C1 segment of cervical spinal cord (tissue), 14 donors: ENCODE measurements around the gene CCL7.
A peak's percentile ranks its signal among the peaks of the same experiment; 100 is the strongest.
"Not testable (repeated sequence)": the region's sequence is repeated elsewhere in the genome, so short reads cannot be mapped to it uniquely, and the experiment has no call there.

Experiments used
- DNase-seq, 14 donors: peaks; one replicate each; lab custom pipeline; 2025; lab: John Stamatoyannopoulos, UW

CCL7 gene

DNA sequence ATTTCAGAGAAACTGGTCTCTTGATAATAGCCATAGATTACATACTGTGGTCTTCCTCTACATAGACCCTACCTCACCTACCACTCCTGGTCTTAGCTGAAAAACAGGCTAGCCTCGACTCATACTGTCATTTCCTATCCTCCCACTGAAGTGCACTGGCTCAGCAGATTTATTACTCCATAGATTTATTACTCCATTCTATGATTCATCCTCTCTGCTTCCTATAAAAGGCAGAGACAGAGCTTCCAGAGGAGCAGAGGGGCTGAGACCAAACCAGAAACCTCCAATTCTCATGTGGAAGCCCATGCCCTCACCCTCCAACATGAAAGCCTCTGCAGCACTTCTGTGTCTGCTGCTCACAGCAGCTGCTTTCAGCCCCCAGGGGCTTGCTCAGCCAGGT lies at the start of gene CCL7:
Gene CCL7 (plus strand): TSS at position 253 of the 400 bp plus-strand sequence. CDS start 70 bp downstream, at position 323.
- no peak for DNase-seq

DNA sequence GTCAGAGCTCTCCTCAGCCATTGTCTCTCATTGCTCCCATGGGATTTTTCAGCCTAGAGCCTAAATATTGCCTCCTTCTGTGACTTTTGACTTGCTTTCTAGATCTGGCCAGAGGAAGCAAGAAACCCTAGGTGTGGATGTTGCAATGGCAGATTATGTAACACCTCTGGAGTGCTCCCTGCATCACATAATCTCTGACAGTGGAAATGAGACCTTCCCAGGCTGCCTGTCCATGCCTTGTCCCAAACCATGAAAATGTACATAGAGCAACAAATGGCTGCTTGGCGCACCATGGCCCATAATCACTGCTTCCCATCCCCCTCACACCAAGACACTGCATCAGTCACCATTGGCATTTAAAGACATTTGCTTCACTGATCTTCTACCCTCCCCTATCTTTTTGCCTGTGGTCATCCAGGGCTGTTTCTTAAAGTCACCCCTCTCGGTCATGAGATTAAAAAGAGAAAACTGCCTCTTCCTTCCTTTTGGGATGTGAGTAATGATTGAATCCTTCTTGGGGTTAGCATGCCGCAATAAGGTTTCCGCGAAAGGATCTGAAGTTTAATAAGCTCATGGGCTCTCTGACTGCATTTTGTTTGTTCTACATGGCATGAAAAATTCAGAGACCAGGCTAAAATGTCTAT lies 49.1 kb upstream of the CCL7 start:
- DNase-seq: no peak

DNA sequence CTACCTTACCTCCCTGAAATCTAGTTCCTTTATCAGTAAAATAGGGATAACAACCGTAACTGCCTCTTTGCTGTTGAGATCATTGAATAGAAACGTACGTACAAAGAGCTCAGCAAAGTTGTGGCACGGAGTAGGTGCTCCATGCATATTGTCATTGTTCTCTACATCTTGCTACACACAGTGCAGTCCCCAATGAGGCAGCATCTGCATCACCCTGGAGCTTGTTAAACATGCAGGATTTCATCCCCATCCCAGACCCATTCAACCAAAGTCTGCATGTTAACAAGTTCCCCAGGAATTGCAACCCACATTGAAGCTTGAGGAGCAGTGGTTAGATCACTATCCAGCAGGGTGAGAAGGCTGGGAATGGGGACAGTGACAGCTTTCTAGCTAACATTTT lies 48.6 kb upstream of the CCL7 start:
- DNase-seq: no peak

DNA sequence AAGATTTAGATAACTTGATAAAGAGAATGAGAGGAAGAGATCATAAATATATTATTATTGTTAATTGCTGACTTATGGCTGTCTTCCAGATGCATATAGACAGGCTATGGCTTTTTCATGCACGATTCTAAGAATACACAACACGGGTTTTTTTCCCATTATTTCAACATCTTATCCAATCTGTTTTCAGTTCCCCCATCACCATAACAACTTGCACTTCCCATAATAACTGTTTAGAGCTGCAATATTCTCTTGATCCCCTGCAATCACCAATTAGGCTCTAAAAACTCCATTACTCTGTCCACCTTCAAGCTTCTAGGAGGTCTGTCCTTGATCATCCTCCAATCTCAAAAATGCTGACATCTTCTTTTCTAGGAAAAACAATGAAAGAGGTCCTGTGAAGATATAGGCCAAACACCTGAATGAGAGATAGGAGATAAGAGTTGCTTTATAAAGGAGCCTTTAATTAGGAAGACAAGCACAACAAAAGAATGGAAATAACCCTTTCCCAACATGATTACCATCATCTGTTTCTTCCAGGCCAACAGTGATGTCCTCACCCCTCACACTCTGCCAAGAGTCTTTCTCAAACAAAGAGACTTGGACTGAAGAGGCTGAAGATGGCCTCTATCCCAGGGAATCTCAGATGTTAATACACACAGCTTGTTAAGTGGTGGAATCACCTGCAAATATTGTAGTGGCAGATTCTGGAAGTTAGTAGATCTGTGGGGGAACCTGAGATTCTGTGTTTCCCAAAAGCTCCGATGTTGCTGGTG lies 47.1 kb upstream of the CCL7 start:
- DNase-seq: no peak

DNA sequence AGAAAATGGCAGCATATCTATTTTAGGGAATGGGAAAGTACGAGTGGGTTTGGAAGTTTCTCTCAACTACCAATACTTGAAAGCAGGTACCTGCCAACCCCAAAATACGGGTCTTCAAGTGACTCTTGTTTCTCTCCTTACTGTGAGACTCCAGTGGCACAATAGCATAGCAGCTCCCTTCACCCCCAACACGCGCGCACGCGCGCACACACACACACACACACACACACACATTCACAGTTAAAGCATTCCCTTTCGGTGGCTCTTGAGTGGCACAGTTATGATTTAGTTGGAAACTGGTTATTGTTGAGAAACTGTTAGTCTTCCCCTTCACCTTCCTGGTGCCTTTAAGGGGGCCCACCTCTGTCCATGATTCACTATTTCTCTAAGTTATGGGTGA lies 45.0 kb upstream of the CCL7 start:
- DNase-seq: no peak

DNA sequence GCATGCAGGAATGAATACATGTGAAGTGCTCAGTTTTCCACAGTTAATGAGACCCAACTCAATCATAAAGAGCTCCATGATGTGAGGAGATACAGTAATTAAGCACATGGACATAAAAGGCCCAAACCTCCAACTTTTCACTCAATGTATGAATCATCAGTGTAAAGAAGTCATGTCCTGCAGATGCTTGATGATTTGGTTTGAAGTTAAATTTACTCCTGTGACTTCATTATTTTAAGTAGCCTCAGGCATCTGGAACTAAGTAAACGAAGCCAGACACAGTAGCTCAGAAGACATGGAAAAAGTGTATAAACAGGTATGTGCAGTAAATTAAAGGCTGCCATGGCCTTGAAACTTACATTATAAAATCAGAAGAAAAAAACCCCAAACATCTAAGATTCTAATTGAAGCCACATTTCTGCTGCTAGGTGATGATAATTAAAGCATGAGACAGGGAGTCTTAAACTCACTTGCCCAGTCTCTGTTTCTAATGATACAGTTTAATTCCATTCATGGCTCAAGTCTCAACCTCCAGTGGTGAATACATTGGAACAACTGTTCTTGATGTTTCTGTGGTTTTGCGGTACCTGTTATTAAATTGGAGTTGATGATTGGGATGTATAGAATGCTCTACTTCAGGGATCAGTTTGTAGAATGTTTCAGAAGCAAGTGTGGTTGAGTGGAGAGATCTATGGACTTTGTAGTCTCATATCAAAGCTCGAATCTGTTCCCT lies 43.8 kb upstream of the CCL7 start:
- DNase-seq: no peak

DNA sequence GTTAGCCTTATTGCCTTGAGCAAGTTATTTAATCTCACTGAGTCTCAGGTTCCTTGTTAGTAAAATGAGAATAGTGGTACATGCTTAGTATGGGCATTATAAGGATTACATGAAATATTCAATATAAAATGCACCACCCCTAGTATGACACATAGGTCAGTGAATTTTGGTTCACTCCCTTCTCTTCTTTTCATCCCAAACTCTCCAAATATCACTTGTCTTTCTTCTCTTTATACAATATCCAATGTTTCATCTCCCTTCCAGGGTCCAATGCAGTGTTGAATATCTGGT lies 43.3 kb upstream of the CCL7 start:
- no peak for DNase-seq

DNA sequence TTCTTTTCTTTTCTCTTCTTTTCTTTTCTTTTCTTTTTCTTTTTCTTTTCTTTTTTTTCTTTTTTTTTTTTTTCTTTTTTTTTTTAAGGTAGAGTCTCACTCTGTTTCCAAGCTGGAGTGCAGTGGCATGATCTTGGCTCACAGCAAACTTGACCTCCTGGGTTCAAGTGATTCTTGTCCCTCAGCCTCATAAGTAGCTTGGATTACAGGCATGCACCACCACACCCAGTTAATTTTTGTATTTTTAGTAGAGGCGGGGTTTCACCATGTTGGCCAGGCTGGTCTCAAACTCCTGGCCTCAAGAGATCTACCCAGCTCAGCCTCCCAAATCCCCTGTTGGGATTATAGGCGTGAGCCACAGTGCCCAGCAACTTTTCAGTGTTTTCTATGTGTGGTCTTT lies 42.7 kb upstream of the CCL7 start:
- not testable (repeated sequence) for DNase-seq

DNA sequence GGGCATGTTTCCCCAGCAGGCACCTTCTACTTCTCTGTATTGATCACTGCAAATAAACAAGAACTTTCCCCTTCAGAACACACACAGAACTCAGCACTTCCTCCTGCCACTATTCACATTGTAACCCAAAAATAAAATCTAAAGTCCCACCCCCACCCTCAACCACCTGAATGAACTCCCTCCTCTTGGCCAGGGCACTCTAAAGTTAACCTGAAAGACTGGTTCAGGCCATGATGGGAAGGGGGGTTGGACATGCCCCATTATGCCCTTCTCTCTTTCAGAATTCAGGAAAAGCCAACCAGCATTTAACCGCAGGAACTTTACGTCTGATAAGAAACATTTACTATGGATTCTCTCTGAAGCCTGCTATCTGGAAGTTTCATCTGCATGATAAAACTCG lies 42.3 kb upstream of the CCL7 start:
- DNase-seq: no peak

DNA sequence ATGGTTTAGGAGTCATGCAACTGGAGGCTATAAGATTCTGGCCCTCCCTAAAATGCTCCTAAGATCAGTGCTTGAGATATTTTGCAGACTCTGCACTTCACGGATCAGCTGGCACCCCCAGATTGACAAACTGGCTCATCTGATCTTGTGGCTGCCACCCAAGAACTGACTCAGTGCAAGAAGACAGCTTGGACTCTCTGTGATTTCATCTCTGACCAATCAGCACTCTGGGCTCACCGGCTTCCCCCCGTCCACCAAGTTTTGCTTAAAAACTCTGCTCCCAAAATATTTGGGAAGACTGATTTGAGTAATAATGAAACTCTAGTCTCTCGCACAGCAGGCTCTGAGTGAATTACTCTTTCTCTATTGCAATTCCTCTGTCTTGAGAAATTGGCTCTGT lies 41.2 kb upstream of the CCL7 start:
- DNase-seq: no peak

DNA sequence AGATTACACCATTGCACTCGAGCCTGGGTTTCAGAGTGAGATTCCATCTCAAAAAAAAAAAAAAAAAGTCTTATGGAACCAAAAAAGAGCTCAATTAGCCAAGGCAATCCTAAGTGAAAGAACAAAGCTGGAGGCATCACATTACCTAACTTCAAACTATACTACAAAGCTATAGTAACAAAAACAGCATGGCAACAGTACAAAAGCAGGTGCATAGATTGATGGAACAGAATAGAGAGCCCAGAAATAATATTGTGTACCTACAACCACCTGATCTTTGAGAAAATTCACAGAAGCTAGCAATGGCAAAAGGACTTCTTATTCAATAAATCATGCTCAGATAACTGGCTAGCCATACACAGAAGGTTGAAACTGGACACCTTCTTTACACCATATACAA lies 39.7 kb upstream of the CCL7 start:
- DNase-seq: no peak

DNA sequence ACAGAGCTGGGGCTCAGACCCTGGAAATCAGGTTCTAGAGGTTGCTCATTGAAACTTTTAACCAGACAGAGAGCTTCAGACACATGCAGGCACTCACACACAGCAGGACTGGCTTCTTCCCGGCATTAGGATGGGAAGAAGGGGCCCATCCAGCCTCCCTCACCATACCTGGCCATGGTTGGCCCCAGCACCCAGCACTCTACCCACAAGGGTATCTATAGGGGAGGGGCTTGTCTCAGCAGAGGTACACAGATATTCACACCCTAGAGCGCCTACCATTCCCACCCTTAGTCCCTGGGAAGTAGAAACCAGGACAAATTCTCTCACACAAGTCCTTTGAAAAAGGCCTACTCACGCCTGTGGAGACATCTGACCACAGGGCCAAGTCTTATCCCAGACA lies 35.4 kb upstream of the CCL7 start:
- DNase-seq: no peak

DNA sequence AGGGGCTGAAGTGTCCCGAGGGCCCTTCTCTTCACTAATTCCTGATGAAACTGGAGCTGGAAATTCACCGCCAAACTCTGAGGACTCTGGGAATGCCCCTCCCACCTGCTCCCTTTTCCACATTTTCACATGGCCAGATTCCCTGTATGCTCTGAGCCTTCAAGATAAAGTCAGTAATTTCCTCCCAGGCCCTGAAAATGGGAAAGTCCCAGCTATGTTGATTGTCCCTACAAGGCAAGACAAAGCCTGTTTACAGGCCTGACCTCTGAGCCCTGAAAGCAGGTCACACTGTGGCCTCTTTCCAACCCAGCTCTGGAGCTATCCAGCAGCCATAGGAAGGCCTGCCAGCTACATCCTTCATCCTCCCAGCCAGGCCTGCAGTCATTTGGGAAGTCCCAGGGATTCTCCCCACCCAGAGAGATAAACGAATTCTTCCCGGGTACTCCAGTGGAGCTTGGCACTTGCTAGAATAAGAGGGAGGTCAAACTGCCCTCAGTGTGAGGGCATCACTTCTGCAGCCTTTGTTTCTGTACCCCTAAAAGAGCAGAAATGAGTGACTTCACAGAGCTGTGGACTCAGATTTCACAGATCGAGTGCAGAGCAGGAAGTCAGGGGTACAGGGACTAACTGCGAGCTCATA lies 34.5 kb upstream of the CCL7 start:
- no peak for DNase-seq

DNA sequence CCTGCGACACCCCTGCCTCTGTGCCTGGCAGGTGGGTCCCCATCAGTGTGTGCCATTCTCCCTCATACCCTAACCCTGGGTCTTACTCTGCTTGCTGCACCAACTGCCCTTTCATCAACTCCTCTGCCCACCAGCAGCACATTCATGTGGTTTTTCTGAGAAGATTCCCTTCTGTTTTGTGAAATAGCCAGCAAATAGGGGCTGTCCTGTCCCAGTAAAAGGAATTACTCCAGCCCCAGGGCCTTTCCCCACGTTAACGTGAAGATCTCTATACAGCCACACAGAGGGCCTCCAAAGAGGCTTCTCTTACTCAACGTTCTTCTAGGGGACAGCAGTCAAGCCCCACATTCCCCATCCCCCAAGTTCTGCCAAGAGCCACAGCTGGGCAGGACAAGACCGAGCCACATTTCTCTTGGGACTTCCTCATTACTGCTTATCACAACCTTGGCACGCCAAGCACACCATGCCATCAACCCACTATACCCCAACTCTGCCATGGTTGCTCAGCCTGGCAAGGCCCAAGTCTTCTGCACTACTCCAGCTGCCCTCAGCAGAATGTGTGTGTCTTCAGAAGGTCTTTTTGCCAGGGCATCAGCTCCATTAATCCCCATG lies 33.6 kb upstream of the CCL7 start:
- no peak for DNase-seq

DNA sequence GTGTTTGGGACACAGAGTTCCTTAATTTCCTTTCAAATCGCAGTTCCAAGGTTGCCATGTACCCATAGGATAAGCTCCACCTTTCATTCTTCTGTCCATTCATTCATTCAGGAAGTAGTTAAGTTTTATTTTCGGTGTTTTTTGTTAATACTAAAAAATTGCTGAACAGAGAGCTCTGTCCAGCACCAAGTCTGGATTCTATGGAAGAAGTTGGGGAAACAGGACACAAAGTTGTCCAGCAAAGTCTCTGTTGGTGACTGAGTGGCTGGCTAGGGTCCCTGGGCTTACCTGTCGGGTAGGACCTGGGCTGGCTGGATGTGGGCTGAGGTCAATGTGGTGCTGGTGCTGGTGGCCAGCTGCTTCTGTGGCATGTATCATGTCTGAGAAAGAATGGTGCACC lies 32.6 kb upstream of the CCL7 start:
- no peak for DNase-seq

DNA sequence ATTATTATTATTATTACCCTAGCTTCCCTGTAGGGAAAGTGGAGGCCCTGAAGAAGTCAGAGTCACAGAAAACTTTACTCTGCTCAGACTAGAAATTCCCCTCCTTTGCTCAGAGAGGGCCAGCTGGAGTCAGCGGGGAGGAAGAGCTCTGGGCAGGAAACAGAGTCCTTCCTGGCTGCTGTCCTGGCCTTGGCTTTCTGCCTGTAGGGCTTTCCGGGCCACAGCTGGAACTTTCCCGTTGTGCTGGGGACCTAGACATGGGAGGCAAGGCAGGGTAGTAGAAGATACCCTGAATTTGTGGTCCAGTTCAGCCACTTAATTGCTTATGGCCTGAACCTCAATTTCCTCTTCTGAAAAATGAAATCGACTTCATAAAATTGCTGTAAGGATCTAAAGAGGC lies 29.0 kb upstream of the CCL7 start:
- peak in 5 of 14 donors; percentile 24 to 39 (median 35) for DNase-seq

DNA sequence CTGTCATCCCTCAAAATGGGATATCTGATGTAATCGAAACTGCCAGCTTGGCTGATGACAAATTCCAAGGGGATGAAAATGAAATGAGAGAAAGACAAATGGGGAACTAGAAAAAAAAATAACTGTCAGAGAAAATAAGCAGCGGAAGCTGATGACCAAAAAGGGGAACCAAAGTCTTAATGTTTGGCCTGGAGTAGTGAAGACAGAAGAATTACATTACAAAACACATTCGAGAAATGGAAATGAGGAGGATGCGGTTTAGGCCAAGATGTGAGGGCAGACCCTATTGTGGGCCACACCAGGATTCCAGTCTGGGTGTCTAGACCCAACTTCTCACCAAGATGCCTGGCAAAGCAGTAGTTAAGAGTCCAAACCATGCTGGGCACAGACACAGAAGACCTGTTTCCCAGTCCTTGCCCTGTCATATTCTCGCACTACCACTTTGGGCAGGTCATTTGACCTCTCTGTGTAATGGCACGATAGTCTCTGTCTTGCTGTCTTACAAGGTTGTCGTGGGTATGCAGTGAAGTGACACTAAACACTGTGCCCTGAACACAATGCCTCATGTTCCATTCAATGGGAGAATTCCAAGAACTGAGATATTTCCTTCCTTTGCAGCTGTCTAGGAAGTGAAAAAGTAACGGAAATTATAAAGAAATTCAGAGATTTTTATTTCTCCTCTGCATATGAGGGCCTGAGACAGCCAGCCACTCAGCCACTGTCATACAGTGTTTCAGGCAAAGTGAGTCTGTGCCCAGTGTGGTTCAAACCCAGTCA lies 27.2 kb upstream of the CCL7 start:
- no peak for DNase-seq

DNA sequence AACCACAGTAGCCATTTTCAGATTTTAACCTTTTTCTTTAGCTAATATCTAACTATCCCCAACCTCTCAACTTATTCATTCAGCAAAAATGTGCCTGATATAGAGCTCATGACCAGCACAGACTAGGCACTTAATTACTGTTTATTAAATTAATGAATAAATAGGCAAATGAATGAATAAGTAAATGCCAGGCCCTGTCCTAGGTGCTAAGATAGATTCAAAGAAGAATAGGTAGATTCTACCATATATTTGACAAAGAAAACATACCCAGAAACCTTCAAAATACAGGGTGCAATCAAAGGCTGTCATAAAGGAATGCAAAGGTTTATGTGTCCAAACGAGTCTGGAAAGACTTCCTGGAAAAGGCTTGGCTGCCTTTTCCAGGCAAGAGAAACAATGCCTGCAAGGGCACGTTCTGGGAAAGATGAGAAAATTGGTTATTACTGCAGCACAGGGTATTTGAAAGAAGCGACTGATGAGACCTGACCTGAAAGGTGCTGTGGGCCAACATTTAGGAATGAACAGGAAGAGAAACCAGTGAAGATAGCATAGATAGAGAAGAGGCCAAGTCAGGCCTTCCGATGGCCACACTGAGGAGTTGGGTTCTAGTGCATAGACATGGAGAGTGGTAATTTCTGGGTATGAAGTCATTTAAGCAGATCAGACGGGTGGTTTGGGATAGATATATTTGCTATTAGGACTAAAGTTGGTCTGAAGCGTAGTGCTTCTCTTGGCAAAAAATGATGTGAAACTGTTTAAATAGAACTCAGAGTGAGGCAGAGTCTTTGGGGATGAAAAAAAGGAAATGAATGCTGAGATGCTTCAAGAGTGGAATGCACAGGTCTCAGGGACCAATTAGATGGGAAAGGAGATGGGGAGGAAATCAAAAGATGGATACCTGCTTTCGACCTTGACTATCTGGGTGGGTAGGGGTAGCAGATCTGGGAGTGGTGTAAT lies 26.4 kb upstream of the CCL7 start:
- no peak for DNase-seq

DNA sequence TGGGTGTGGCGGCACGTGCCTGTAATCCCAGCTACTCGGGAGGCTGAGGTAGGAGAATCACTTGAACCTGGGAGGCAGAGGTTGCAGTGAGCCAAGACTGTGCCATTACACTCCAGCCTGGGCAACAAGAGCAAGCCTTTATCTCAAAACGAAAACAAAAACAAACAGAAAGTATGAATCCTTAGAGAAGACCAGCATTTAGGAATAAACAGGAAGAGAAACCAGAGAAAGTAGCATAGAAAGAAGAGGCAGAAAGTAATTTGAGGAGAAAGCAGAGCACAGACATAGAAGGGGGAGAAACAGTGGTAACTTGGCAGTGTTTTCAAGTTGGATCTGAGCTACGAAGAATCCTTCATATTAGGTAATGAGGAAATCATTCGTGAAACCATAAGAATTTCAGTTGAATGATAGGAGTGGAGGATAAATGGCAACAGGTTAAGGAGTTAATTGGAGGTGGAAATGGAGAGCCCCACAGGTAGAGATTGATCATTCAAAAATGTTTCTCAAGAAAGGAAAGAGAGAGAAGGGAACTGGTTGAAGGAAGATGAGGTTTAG lies 24.6 kb upstream of the CCL7 start:
- DNase-seq: no peak

DNA sequence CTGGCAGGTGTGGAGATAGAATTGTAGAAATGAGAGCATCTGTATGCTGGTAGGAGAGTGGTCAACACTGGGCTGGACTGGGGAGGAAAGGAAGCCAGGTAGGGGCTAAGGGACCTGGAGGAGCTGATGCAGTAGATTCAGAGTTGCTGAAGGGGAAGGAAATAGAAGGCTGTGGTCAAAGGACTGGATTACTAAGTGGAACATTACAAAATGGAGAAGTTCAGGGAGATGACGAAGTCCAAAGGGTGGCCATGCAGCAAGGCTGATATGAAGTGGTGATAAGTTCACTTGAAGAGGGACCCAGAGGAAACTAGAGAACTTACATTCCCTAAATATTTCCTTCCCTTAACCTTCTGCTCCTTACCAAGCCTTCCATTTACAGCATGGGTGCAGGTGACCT lies 23.6 kb upstream of the CCL7 start:
- no peak for DNase-seq
